Stimulated activated CD8-positive, alpha-beta memory T cell treated with anti-CD3 and anti-CD28 coated beads, Interleukin-12 subunit alpha, Interleukin-12 subunit beta, amount 100 ng/mL, for 24 hours (primary cell): ENCODE measurements around the gene LIMS1.
"Not testable (repeated sequence)": the region's sequence is repeated elsewhere in the genome, so short reads cannot be mapped to it uniquely, and the experiment has no call there.

Experiments used
- DNase-seq: peaks from one replicate; pipeline ENCODE4 v3.0.0-alpha.2; 2020; ENCODE audit errors: extremely low read depth

The LIMS1 gene, protein sequence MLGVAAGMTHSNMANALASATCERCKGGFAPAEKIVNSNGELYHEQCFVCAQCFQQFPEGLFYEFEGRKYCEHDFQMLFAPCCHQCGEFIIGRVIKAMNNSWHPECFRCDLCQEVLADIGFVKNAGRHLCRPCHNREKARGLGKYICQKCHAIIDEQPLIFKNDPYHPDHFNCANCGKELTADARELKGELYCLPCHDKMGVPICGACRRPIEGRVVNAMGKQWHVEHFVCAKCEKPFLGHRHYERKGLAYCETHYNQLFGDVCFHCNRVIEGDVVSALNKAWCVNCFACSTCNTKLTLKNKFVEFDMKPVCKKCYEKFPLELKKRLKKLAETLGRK

DNA sequence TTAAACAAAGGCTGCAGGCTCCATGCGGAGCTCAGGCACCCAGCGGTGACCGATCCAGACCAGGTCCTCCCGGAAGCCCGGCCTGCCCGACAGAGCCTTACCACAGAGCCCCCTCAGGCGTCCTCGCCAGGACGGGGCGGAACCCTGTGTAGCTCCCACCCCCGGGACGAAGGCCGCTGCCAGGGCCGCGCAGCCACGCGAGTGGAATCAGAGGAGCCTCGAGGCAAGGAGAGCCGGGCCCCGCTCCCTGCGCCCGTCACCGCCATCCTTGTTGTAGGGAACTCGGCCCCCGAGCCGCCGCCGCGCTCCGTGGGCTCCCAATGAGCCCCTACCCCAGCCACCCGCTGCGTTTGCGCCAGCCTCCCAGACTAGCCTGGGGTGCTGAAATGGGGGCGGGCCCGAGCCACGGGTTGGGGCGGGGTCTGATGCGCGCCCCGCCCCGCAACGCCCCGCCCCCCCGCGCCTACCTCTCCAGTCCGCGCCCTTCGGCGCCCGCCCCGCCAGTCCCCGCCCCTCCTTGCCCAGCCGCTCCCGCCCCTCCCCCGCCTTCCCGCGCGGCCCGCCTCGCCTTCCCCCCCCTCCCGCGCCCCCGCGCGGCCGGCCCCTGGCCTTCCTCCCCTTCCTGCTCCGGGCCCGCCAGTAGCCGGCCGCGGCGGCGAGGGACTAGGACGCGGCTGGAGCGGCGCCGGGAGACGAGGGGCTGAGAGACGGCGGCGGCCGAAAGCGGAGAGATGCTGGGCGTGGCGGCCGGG, at the start of gene LIMS1:
Gene LIMS1 (plus strand): TSS at position 639 of the 752 bp plus-strand sequence. CDS start 93 bp downstream, at position 732.
- DNase-seq, result peak; percentile 74

DNA sequence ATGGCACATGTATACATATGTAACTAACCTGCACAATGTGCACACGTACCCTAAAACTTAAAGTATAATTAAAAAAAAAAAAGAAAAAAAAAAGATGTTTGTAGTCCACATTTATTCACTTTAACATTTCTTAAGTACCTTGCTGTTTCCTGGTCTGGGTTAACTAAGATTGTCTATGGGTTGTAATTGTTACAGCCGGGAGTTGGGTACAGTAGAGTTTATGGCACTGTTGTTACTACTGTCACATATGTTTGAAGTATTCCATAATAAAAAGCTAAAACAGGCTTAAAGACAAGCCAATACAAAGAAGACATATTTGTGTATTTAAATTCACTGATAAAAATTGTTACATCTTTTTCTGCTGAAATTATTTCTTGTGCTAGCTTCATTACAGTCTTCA, 49.0 kb upstream of the LIMS1 start:
- no peak for DNase-seq

DNA sequence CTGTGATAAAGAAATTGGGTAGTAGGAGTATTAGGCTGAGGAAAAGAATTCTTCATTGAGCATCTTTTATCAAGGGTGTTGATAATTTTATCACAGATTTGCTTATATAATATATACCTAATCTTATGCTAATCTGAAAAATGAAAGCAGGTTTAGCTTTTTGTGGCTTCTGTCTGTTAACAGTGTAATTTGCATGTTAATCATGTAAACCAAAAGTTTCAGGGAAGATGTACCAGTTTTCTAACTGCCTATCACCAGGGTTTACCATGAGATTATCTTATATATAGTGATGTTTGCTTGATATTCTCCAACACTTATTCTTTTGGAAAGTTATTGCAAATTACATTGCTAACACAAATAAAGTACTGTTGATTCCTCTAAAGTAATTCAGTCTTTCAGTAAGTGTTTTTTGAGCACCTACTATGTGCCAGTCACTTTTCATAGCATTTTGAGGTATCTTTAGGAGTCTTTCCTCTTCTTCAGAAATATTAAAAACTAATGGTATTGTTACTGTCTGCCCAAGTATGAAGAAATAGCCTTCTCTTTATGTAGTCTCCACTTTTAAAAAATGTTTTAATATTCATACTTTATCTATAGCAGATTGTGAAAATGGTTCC, 43.7 kb upstream of the LIMS1 start:
- DNase-seq, result no peak

DNA sequence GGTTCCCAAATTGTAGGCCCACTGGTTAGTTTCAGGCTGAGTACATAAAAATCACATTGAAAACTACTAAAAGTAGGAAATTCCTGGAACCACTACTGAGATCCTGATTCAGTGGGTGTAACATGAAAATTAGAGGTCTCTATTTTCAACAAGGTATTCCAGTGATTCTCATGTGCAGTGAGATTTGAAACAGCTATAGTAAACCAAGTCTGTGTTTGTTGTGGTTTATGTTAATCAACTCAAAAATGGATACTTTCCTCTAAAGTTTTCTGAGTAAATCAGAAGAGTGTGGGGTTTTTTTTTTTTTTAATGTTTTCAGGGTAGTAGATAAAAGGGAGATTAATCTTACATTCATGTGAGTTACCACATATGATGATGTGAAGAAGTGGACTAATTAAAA, 42.4 kb upstream of the LIMS1 start:
- DNase-seq, result no peak

DNA sequence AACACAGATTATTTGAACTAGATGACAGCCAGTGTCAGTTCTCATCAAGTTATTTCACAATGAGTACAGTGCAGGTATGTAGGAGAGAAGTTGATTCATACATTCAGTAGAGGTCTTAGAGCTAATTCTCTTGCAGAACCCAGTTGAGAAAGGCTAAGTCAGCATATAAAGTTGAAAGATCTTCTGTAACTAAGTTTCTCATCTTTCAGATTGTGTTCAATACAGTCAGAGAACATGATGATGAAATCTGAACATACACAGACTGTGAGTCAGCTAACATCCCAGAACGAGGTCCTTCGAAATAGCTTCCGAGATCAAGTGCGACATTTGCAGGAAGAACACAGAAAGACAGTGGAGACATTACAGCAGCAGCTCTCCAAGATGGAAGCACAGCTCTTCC, 41.9 kb upstream of the LIMS1 start:
- DNase-seq, result no peak

DNA sequence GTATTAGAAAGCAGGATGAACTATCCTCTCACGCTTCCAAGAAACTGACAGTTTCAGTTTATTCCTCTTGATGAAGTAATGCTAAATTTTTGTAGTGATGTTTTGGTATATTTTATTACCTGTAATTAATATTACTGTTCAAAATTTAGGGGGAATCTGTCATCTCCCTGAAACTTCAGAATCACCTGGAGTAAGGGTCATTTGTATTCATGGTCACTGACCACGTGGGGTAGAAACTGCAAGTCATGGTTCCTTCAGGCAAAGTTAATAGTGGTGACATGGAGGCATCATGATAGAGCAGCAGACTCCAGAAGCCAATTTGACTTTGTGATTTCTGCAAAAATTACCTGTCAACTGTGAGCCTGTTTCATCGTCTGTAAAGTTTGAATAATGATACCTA, 38.1 kb upstream of the LIMS1 start:
- DNase-seq, result not testable (repeated sequence)

DNA sequence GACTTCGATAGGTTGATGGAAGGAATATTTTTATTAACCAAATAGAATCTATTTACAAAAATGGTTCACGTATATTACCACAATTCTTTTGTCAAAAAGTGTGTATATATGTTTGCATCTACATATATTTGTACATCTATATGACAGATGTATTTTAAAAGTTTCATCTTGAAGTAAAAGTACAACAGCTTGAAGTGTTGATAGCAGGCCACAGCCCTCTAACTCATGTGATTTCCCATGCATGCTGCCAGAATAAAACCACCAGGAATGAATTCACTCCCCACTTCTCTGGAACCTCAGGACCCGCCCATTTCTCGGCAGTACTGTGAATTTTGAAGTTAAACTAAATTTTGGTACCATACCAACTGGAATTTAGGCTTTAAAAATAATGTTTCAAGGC, 26.6 kb upstream of the LIMS1 start:
- DNase-seq, result not testable (repeated sequence)

DNA sequence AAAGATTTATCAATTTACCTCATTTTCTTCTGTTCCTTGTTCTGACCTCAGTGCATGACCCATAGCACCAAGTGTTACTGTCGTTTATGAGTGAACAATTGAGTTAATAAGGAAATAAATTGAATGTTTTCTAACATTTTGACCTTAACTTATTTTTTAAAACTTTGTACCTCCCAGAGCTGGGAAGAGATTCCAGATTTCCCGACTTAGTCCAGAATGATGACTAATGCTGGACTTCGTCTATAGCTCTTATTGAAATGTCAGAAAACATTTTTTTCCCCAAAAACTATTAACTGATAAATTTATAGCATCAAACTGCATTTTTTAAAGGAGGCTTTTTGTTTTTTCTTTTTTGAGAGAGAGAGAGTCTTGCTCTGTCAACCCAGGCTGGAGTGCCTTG, 21.8 kb upstream of the LIMS1 start:
- DNase-seq, result not testable (repeated sequence)

DNA sequence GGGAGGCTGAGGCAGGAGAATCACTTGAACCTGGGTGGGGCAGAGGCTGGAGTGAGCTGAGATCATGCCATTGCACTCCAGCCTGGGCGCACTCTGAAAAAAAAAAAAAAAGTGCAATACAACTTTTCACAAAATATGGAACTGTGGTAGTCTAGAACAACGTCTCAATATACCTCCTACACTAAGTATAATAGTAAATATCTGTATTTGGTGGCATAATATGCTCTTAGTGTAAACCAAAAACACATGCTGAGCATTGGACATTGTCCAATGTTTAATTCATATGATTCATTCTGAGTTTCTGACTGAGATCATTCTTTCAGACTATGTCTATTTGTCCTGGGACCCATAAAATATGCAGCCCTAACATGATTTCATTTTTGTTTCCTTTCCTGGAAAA, 19.8 kb upstream of the LIMS1 start:
- DNase-seq, result not testable (repeated sequence)

DNA sequence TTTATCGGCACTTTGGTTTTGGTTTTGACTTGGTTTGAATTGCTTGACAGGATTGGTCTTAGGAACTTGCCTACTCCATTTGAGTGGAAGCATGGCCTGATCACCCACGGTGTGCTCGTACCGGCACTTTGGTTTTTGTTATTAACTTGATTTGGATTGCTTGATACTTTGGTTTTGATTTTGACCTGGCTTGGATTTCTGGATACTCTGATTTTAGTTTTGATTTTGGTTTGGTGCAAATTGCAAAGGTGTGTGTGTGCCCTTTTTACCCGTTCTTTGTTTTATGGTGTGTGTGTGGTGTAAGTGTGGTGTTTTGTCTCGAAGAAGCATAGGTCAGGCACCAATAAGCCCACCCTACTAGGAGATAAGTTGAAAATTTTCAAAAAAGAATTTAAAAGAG, 9.6 kb upstream of the LIMS1 start:
- DNase-seq, result not testable (repeated sequence)

DNA sequence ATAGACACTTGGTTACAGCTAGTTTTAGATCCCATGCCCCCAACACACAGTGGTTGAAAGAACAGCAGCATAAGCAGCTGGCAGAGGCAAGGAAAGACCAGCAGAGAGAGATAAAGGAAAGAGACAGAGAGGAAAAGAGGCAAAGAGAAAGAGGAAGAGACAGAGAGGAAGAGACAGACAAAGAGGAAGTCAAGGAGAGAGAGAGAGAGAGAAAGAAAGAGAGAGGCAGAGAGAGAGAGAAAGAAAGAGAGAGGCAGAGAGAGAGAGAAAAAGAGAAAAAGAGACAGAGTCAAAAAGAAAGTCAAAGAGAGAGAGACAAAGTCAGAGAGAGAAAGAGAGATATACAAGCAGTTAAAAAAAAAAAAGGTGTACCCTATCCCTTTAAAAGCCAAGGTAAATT, 9.0 kb upstream of the LIMS1 start:
- DNase-seq, result not testable (repeated sequence)

DNA sequence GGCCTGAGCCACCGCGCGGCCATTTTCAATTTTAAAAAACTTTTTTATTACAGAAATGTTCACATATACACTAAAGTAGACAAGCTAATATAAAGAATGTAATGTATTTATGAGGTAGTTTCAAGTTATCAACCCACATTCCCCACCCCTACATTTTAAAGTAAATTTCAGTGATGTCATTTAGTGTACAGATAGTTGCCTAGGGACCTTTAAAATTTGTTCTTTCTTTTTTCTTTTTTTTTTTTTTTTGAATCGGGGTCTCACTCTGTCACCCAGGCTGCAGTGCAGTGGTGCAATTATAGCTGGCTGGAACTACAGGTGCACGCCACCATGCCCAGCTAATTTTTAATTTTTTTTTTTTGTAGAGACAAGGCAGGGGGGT, 2.6 kb upstream of the LIMS1 start:
- no peak for DNase-seq

DNA sequence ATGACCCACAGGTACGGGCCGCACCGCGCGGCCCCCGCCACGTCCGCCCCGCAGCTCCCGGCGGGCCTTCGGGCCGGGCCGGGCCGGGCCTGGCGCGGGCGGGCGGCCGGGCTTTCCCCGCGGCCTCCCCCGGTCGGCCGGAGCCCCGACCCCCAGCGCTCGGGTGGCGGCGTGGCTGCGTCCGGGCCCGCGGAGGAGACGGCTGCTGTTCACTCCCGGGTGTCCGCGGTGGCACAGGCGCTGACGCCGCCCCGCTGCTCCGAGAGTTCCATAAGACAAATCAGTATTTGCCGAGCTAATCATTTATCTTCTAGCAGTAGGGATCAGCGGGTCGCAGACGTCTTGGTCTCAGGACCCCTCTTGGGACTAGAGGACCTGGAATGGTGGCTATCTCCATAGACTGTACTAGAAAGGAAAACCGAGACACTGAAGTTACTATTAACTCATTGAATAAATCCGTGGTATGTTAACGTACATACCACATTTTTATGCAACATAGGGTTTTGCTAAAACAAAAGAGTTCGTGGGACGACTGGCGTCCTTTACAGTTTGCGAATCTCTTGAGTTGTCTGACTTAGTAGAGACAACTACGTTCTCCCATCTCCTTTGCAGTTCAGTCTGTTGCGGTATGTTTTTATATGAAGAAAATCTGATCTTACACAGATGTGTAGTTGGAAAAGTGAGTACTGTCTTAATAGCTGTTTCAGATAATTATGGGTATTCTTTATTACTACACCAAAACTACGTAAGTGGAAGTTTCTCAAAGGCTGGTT, 500 bp downstream of the LIMS1 start:
- DNase-seq, result no peak

DNA sequence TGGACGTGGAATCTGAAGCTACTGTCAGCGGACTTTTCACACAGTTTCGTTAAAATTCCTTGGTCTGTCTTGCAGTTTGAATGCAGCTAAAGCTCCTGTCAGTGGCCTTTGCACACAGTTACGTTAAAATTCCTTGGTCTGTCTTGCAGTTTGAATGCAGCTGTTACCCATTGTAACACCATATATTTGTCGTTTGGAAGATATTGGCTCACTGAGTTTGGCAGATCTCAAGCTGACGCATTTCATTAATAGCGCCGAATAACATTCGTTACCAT, 1.0 kb downstream of the LIMS1 start:
- DNase-seq, result no peak

DNA sequence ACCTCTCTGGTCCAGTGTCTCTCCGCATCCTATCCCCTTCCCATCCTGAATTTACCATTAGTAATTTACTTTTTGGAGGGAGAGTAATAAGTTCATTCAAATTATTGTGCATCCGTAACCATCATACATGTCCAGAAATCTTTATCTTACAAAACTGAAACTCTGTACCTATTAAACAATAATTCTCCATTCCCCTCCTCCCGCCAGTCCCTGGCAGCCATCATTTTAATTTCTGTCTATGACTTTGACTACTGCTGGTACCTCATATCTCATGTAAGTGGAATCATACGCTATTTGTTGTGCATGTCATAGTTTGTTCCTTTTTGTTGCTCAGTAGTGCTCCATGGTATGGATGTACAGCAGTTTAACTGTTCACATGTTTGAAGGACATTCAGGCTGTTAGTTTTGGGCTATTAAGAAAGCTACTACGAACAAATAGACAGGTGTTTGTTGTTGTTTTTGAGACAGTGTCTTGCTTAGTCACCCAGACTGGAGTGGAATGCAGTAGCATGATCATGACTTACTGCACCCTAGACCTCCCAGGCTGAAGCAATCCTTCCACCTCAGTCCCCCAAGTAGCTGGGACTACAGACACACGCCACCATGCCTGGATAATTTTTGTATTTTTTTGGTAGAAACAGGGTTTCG, 2.0 kb downstream of the LIMS1 start:
- no peak for DNase-seq

DNA sequence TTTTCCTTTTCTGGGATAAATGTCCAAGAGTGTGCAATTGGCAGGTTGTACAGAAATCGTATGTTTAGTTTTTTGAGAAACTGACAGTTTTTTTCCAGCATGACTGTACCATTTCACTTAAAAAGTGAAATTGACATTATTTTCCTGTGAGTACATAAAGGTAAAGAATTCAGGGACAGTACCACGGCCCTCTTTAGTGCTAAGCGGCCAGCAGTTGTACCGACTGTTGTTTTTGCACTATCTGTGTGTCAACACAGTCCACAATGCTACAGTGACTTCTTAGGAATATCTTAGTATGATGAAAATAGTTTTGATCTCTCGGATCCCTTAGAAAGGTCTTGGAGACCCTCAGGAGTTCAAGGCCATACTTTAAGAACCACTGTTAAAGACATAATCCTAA, 2.6 kb downstream of the LIMS1 start:
- DNase-seq, result no peak

DNA sequence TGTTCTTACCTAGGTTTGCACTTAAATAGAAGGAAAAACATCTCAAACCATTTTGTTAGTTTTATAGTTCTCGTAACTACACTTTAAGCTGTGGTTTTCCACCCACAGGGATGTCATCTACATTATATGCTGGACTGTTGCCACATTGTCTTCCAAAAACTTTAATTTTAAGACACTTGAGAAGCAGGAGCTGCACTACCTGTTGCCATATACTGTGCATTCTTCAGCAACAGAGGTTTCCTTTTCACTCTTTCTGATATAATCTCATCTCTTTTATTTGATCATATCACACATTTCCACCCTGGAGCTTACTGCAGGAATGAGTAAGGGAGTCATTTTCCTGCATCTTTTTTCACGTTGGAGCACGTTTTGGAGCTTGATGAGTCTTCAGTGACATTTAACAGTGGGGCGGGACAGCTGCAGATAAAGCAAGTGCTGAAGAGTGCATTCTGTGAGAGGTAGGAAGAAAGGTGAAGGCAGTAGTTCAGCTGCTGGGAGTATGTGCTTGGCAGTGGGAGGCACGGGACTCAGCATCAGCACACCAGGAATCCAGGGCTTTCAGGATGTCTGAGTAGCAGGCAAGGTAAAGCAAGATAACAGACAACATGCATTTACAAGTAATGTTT, 3.8 kb downstream of the LIMS1 start:
- DNase-seq, result no peak

DNA sequence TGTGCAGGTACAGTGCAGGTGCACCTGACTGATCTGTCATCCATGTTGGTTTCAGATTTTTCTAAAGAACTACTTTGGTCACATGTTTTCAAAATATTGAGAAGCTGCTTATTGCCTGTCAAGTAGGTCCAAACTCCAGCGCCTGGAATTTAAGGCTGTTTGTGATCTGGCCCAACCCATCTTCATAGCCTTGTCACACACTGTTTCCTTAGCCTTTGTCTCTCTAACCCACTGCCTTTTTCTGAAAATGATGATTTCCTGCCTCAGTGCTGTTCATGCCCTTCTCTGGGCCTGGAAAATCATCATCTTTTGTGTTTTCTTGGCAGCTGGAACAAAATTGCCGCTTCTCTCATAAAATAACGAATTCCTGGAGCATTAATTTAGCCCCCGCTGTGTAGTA, 7.2 kb downstream of the LIMS1 start:
- DNase-seq, result no peak

DNA sequence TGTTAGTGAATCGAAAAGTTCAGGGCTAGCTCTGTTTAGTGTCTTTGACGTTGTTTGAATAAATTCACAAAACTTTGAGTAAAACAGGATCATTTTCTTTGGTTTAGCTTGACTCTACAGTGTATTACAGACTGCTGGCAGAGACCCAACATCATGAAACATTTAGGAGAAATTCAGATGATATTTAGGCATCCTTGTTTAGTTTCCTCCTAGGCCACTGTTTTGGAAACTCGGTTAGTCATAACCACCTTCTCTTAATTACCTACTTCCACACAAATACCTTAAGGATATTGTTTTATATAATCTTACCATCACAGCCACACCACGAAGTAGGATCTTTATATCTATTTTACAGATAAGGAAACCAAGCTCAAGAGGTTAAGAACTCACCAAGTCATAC, 7.8 kb downstream of the LIMS1 start:
- DNase-seq, result no peak

DNA sequence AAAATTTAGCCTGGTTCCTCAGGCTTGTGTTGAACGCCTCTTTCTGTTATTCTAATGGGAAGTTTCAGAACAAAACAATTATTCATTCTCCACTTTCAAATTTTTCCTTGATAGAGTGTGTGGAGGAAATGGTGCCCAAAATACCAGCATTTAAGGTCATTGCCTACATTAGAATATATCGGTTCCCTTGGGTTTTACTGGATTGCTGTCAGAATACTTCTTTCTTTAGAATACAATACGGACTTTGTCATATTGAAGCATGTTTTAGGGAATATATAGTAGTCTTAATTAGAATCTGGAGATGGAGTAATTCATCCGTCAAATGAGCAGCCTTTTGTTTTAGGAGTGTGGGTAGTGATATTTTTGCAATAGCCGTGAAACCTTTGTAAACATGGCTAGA, 13.3 kb downstream of the LIMS1 start:
- DNase-seq, result no peak

DNA sequence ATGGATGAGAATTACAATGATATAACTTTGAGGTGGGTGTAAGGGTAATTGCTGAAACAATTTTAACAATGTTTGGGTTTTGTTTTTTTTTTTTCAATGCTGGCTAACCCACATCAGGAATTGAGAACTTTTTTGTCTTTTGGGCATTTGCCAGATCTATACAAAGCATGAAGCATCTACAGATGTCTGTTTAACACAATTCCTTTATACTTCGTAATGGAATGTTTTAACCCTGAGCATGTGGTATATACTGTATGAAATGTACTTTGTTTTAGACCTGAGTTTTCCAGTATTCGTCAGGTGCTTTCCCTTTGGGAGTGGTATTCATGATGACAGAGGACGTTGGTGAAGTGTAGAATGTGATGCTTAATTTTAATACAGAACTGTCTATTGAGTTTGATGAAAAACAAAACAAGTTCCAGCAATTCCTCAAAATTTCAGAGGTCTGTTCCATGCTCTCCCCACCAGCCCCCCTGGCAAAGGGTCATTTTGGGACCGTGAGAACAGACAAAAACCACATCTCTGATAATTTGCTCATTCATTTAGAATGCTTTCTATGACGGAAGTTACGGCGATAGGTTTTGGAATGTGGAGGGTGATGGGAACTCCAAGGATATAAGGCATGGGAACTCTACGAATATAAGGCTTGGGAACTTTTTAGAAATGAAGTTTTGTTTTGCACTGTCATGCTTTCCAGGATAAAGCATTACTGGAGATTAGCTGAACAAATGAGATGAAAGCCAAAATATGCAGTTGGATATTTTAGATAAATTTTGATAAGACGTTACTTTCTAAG, 14.1 kb downstream of the LIMS1 start:
- DNase-seq, result no peak
